H9 (cell line): ENCODE measurements around the gene TEX2. TPM values are rescaled to one million over a fixed set of nuclear protein-coding genes. Genes with fewer than 3 reads are reported as not detected.

Experiments used
- DNase-seq: peaks from one replicate; pipeline ENCODE4 v3.0.0-alpha.2; 2017
- H2AFZ ChIP-seq: one replicate; pipeline ENCODE4 v1.6.1; 2013; ENCODE audit warnings: mild to moderate bottlenecking, low read length, control low read depth, moderate library complexity
- H2AK5ac ChIP-seq: 2 replicates; pipeline ENCODE4 v1.6.1; 2013; ENCODE audit warnings: low read length, control low read depth, mixed read lengths; ENCODE audit not compliant: insufficient read length
- H2BK120ac ChIP-seq: one replicate; pipeline ENCODE4 v1.6.1; 2013; ENCODE audit warnings: low read depth, mild to moderate bottlenecking, low read length, control low read depth, inconsistent platforms; ENCODE audit not compliant: poor library complexity, severe bottlenecking
- H2BK12ac ChIP-seq: 2 replicates; pipeline ENCODE4 v1.6.1; 2013; ENCODE audit warnings: low read length, control low read depth, mixed read lengths, low read depth; ENCODE audit not compliant: insufficient read length
- H2BK15ac ChIP-seq: 2 replicates; pipeline ENCODE4 v1.6.1; 2013; ENCODE audit warnings: low read depth, low read length, control low read depth
- H2BK20ac ChIP-seq: one replicate; pipeline ENCODE4 v1.6.1; 2013; ENCODE audit warnings: low read depth, mild to moderate bottlenecking, low read length, control low read depth, inconsistent platforms; ENCODE audit not compliant: poor library complexity, severe bottlenecking
- H2BK5ac ChIP-seq: 2 replicates; pipeline ENCODE4 v1.6.1; 2013; ENCODE audit warnings: low read length, control low read depth, mixed read lengths; ENCODE audit not compliant: insufficient read length
- H3K14ac ChIP-seq: 2 replicates; pipeline ENCODE4 v1.6.1; 2013; ENCODE audit warnings: low read length, control low read depth; ENCODE audit not compliant: insufficient read depth
- H3K18ac ChIP-seq: 2 replicates; pipeline ENCODE4 v1.6.1; 2013; ENCODE audit warnings: low read depth, mild to moderate bottlenecking, mixed read lengths, low read length, control low read depth; ENCODE audit not compliant: insufficient read length
- H3K23ac ChIP-seq: 2 replicates; pipeline ENCODE4 v1.6.1; 2013; ENCODE audit warnings: low read length, control low read depth, mixed read lengths, low read depth; ENCODE audit not compliant: insufficient read length
- H3K23me2 ChIP-seq: 2 replicates; pipeline ENCODE4 v1.6.1; 2013; ENCODE audit warnings: low read depth, mild to moderate bottlenecking, mixed read lengths, low read length, control low read depth; ENCODE audit not compliant: insufficient read length, poor library complexity, severe bottlenecking
- H3K27ac ChIP-seq: 2 replicates; pipeline ENCODE4 v1.5.1; 2013; ENCODE audit warnings: low read length, control low read depth, mixed read lengths, low read depth; ENCODE audit not compliant: insufficient read length
- H3K27me3 ChIP-seq: 2 replicates; pipeline ENCODE4 v1.6.1; 2013; ENCODE audit warnings: low read length, control low read depth, inconsistent platforms; ENCODE audit not compliant: insufficient read depth
- H3K4ac ChIP-seq: 2 replicates; pipeline ENCODE4 v1.6.1; 2013; ENCODE audit warnings: low read depth, mild to moderate bottlenecking, control low read depth, inconsistent platforms, low read length, moderate library complexity
- H3K4me1 ChIP-seq: 2 replicates; pipeline ENCODE4 v1.6.1; 2013; ENCODE audit warnings: low read length, control low read depth, inconsistent platforms; ENCODE audit not compliant: insufficient read depth
- H3K4me2 ChIP-seq: 2 replicates; pipeline ENCODE4 v1.6.1; 2013; ENCODE audit warnings: low read length, control low read depth, mixed read lengths; ENCODE audit not compliant: insufficient read length, insufficient read depth
- H3K56ac ChIP-seq: 2 replicates; pipeline ENCODE4 v1.6.1; 2013; ENCODE audit warnings: low read depth, mild to moderate bottlenecking, mixed read lengths, low read length, control low read depth; ENCODE audit not compliant: insufficient read length
- H3K79me1 ChIP-seq: 2 replicates; pipeline ENCODE4 v1.6.1; 2013; ENCODE audit warnings: low read depth, mild to moderate bottlenecking, moderate library complexity, low read length, control low read depth, inconsistent platforms; ENCODE audit not compliant: insufficient read depth, poor library complexity, severe bottlenecking
- H3K79me2 ChIP-seq: 2 replicates; pipeline ENCODE4 v1.6.1; 2013; ENCODE audit warnings: low read length, control low read depth, inconsistent platforms; ENCODE audit not compliant: insufficient read depth
- H3K9ac ChIP-seq: 2 replicates; pipeline ENCODE4 v1.6.1; 2013; ENCODE audit warnings: low read length, control low read depth, mixed read lengths; ENCODE audit not compliant: insufficient read length; ENCODE audit errors: extremely low read depth
- H3K9me3 ChIP-seq: one replicate; pipeline ENCODE4 v1.6.1; 2013; ENCODE audit warnings: low read depth, low read length, inconsistent platforms; ENCODE audit not compliant: control insufficient read depth
- H3T11ph ChIP-seq: one replicate; pipeline ENCODE4 v1.6.1; 2013; ENCODE audit warnings: mild to moderate bottlenecking, low read length, control low read depth, inconsistent platforms
- H4K20me1 ChIP-seq: one replicate; pipeline ENCODE4 v1.6.1; 2013; ENCODE audit not compliant: control insufficient read depth, insufficient read length, insufficient read depth
- H4K5ac ChIP-seq: 2 replicates; pipeline ENCODE4 v1.6.1; 2013; ENCODE audit warnings: low read depth, mild to moderate bottlenecking, mixed read lengths, low read length, control low read depth; ENCODE audit not compliant: insufficient read length
- H4K8ac ChIP-seq: replicated peaks from 2 replicates; pipeline ENCODE4 v1.6.1; 2013; ENCODE audit warnings: low read length, control low read depth, mixed read lengths, low read depth; ENCODE audit not compliant: insufficient read length
- H4K91ac ChIP-seq: 2 replicates; pipeline ENCODE4 v1.6.1; 2013; ENCODE audit warnings: low read depth, mild to moderate bottlenecking, moderate library complexity, mixed read lengths, low read length, control low read depth; ENCODE audit not compliant: insufficient read length
- H3K27ac Mint-ChIP-seq, 3 experiments: 2 replicates in 2 of 3; 3 replicates in 1 of 3; pipeline ENCODE4 v1.8.0; 2020 to 2021; ENCODE audit warnings: mixed read lengths in 3 of 3, mild to moderate bottlenecking in 1 of 3, moderate library complexity in 1 of 3
- H3K27me3 Mint-ChIP-seq: 2 replicates; pipeline ENCODE4 v1.8.0; 2021; ENCODE audit warnings: low read depth, mild to moderate bottlenecking, moderate library complexity, mixed read lengths
- H3K36me3 Mint-ChIP-seq, 3 experiments: 2 replicates in 2 of 3; 3 replicates in 1 of 3; pipeline ENCODE4 v1.8.0; 2020 to 2021; ENCODE audit warnings: low read depth in 3 of 3, mixed read lengths in 3 of 3; ENCODE audit not compliant: insufficient read depth in 1 of 3
- H3K4me1 Mint-ChIP-seq, 2 experiments: 2 replicates each; pipeline ENCODE4 v1.8.0; 2020; ENCODE audit warnings: mixed read lengths in 2 of 2
- H3K4me3 Mint-ChIP-seq, 2 experiments: 2 replicates in 1 of 2; 3 replicates in 1 of 2; pipeline ENCODE4 v1.8.0; 2020 to 2021; ENCODE audit warnings: mild to moderate bottlenecking in 2 of 2, mixed read lengths in 2 of 2, moderate library complexity in 1 of 2
- H3K9me3 Mint-ChIP-seq, 2 experiments: 2 replicates in 1 of 2; 3 replicates in 1 of 2; pipeline ENCODE4 v1.8.0; 2020; ENCODE audit warnings: mild to moderate bottlenecking in 2 of 2, mixed read lengths in 2 of 2, moderate library complexity in 1 of 2
- CTCF ChIP-seq: fragments of 200-600 bp; sonication (generic); conservative IDR thresholded peaks from 3 replicates; pipeline ENCODE4 v1.8.0; 2021; ENCODE audit warnings: antibody characterized with exemption, mild to moderate bottlenecking
- WGBS: extraction: QIAGEN DNeasy Blood & Tissue Kit; methylation state at CpG from one replicate; pipeline ENCODE4 v1.1.7; 2013; ENCODE audit warnings: missing lambda C conversion rate, low lambda C conversion rate, mixed read lengths; ENCODE audit not compliant: insufficient read length; ENCODE audit errors: extremely low coverage; 5-methylcytosine and 5-hydroxymethylcytosine counted together
- total RNA-seq: library from RNA; stranded (reverse); gene quantifications from 2 replicates; pipeline ENCODE4 v1.2.1, GENCODE V29; 2021

TEX2 gene
- total RNA-seq, 1 experiment from 2014 or later = 12.2 TPM

- H2BK12ac ChIP-seq = no peak overlapping the region
- no peaks in the 10 kb centered on the region for H3K9me3 ChIP-seq
- WGBS = no CpG with 5 or more reads among the region's 9 CpGs
These were observed 108.3 kb downstream of the TEX2 start for GRCh38 chr17:64154717-64155116.

More at GRCh38 chr17:64154717-64155116, 108.3 kb downstream of the TEX2 start:
- Histone ChIP-seq H4K20me1 (no peaks in the 10 kb centered on the region), H2BK120ac (no peak overlapping the region), H2AK5ac (no peak overlapping the region), H3K4me1 (peaks cover 3% of the 10 kb centered on the region), H4K5ac (no peak overlapping the region), H3K56ac (no peak overlapping the region), H3K27ac (no peak overlapping the region), H3K79me1 (no peaks in the 10 kb centered on the region), H3K79me2 (no peaks in the 10 kb centered on the region), H2BK5ac (no peak overlapping the region), H2BK15ac (no peak overlapping the region), H3K4ac (no peak overlapping the region), H3K4me2 (no peak overlapping the region), H4K91ac (no peak overlapping the region), H3K18ac (no peak overlapping the region), H2AFZ (no peak overlapping the region), H2BK20ac (no peak overlapping the region), H4K8ac (no peak overlapping the region), H3K27me3 (no peaks in the 10 kb centered on the region), H3K23ac (no peak overlapping the region), H3K23me2 (no peaks in the 10 kb centered on the region), H3K14ac (no peak overlapping the region), H3K9ac (no peak overlapping the region), H3T11ph (no peak overlapping the region)
- Mint-ChIP-seq H3K36me3 (peaks cover 0 to 17% (median 2%) of the 10 kb centered on the region in 3 experiments; a peak in 4 of 7 replicates), H3K9me3 (no peaks in the 10 kb centered on the region), H3K27ac (no peak overlapping the region), H3K4me1 (peaks cover 26 to 29% of the 10 kb centered on the region in 2 experiments), H3K27me3 (no peaks in the 10 kb centered on the region), H3K4me3 (no peak overlapping the region)
- DNase-seq = no peak
- no peak for TF ChIP-seq CTCF
